CD14-positive monocyte (primary cell): ENCODE data around the gene SSBP3. TPM values are rescaled to one million over a fixed set of nuclear protein-coding genes. Genes with fewer than 3 reads are reported as not detected.
A peak's percentile ranks its signal among the peaks of the same experiment; 100 is the strongest.

Source experiments
- DNase-seq, 3 donors: peaks; one replicate each; pipeline ENCODE4 v3.0.0-alpha.2; 2011 to 2022
- H2AFZ ChIP-seq: 2 replicates; pipeline ENCODE4 v1.6.0; 2012; ENCODE audit warnings: mild to moderate bottlenecking, low read depth, low read length, inconsistent platforms; ENCODE audit not compliant: insufficient read depth, poor library complexity, severe bottlenecking
- H3K27ac ChIP-seq, 2 donors: 1 replicate in 1 of 2; 2 replicates in 1 of 2; pipeline ENCODE4 v1.5.1; 2012 to 2013; ENCODE audit warnings: low read length in 2 of 2, control low read depth in 1 of 2, inconsistent platforms in 1 of 2, low read depth in 1 of 2, mild to moderate bottlenecking in 1 of 2
- H3K27me3 ChIP-seq, 2 donors: one replicate each; pipeline versions ENCODE4 v1.6.0 to v1.6.1; 2011 to 2013; ENCODE audit warnings: low read length in 2 of 2; ENCODE audit not compliant: control insufficient read depth in 2 of 2, insufficient read depth in 2 of 2
- H3K36me3 ChIP-seq, 2 donors: replicated peaks in 1 of 2; 1 replicate in 1 of 2; 2 replicates in 1 of 2; pipeline versions ENCODE4 v1.5.1 to v1.6.1; 2012 to 2013; ENCODE audit warnings: low read length in 2 of 2, control low read depth in 1 of 2, inconsistent platforms in 1 of 2, mild to moderate bottlenecking in 1 of 2; ENCODE audit not compliant: insufficient read depth in 2 of 2, control insufficient read depth in 1 of 2
- H3K4me1 ChIP-seq, 2 donors: 1 replicate in 1 of 2; 2 replicates in 1 of 2; pipeline versions ENCODE4 v1.5.1 to v1.6.1; 2012 to 2013; ENCODE audit warnings: low read length in 2 of 2, control low read depth in 1 of 2, inconsistent platforms in 1 of 2, mild to moderate bottlenecking in 1 of 2, moderate library complexity in 1 of 2; ENCODE audit not compliant: insufficient read depth in 2 of 2, control insufficient read depth in 1 of 2
- H3K4me2 ChIP-seq: replicated peaks from 2 replicates; pipeline ENCODE3; 2012; ENCODE audit warnings: low read length, moderate library complexity, mild to moderate bottlenecking; ENCODE audit not compliant: poor library complexity, severe bottlenecking; ENCODE audit errors: extremely low read depth
- H3K4me3 ChIP-seq, 3 experiments: fragments of 200-600 bp in 1 of 3; sonication (generic) in 1 of 3; replicated peaks in 1 of 3; 1 replicate in 2 of 3; 2 replicates in 1 of 3; pipeline ENCODE4 v1.5.1; 2011 to 2013; ENCODE audit warnings: low read length in 3 of 3, mild to moderate bottlenecking in 3 of 3, control low read depth in 2 of 3, low read depth in 2 of 3, inconsistent platforms in 1 of 3, moderate library complexity in 1 of 3
- H3K79me2 ChIP-seq: 2 replicates; pipeline ENCODE4 v1.6.0; 2012; ENCODE audit warnings: mild to moderate bottlenecking, control low read depth, inconsistent platforms, low read length, moderate library complexity; ENCODE audit not compliant: insufficient read depth
- H3K9ac ChIP-seq: 2 replicates; pipeline ENCODE4 v1.6.0; 2017; ENCODE audit warnings: low read length, mild to moderate bottlenecking; ENCODE audit not compliant: insufficient read depth, poor library complexity, severe bottlenecking
- H3K9me3 ChIP-seq, 2 donors: replicated peaks in 1 of 2; 1 replicate in 1 of 2; 2 replicates in 1 of 2; pipeline versions ENCODE4 v1.5.1 to v1.6.1; 2012 to 2013; ENCODE audit warnings: low read length in 2 of 2, control low read depth in 1 of 2; ENCODE audit not compliant: control insufficient read depth in 1 of 2, insufficient read depth in 1 of 2
- H4K20me1 ChIP-seq: 2 replicates; pipeline ENCODE4 v1.6.0; 2012; ENCODE audit warnings: mild to moderate bottlenecking, low read length, control low read depth, moderate library complexity; ENCODE audit not compliant: insufficient read depth
- H3K27ac Mint-ChIP-seq, 7 donors: one replicate each; pipeline ENCODE4 v1.8.0; 2020; ENCODE audit warnings: mild to moderate bottlenecking in 7 of 7, mixed read lengths in 7 of 7, moderate library complexity in 6 of 7, inconsistent platforms in 2 of 7
- H3K27me3 Mint-ChIP-seq, 3 donors: one replicate each; pipeline ENCODE4 v1.8.0; 2021 to 2022; ENCODE audit warnings: low read depth in 3 of 3, mild to moderate bottlenecking in 3 of 3, mixed read lengths in 3 of 3, moderate library complexity in 3 of 3, inconsistent platforms in 1 of 3
- H3K36me3 Mint-ChIP-seq, 2 donors: one replicate each; pipeline ENCODE4 v1.8.0; 2020; ENCODE audit warnings: mixed read lengths in 2 of 2, inconsistent platforms in 1 of 2, mild to moderate bottlenecking in 1 of 2
- H3K4me1 Mint-ChIP-seq: one replicate; pipeline ENCODE4 v1.8.0; 2020; ENCODE audit warnings: mild to moderate bottlenecking, mixed read lengths
- H3K4me3 Mint-ChIP-seq, 2 donors: one replicate each; pipeline ENCODE4 v1.8.0; 2020; ENCODE audit warnings: mild to moderate bottlenecking in 2 of 2, mixed read lengths in 2 of 2, moderate library complexity in 1 of 2
- H3K9me3 Mint-ChIP-seq, 7 donors: one replicate each; pipeline ENCODE4 v1.8.0; 2020 to 2022; ENCODE audit warnings: mixed read lengths in 7 of 7, mild to moderate bottlenecking in 6 of 7, moderate library complexity in 6 of 7, inconsistent platforms in 2 of 7
- CTCF ChIP-seq: fragments of 200-600 bp; IDR thresholded peaks from one replicate; pipeline ENCODE4 v1.8.0; 2022; ENCODE audit warnings: antibody characterized with exemption, mild to moderate bottlenecking
- WGBS: methylation state at CpG from one replicate; pipeline ENCODE4 v1.1.5; 2013; ENCODE audit warnings: missing lambda C conversion rate; ENCODE audit not compliant: insufficient coverage; 5-methylcytosine and 5-hydroxymethylcytosine counted together
- intact Hi-C, 2 donors: fragments of 100-400 bp; cut with micrococcal nuclease; formaldehyde crosslinking; loops; one replicate each; pipeline versions ENCODE4 v1.15.0 to v1.15.1; 2023
- polyA plus RNA-seq, 3 donors: library from polyadenylated mRNA; depleted of rRNA in 1 of 3; unstranded in 2 of 3; stranded (reverse) in 1 of 3; fragments of 300-500 nt in 2 of 3; fragments of >200 nt in 1 of 3; fragmentation: Illumina TruSeq in 2 of 3; gene quantifications; 1 replicate in 2 of 3; 2 replicates in 1 of 3; pipeline ENCODE4 v1.2.3, GENCODE V29; 2012 to 2021

Gene SSBP3
- polyA plus RNA-seq, 3 donors, result 4.1 to 30.7 (median 4.3) TPM

- no peaks in the 10 kb centered on the region for H3K79me2 ChIP-seq
- H3K36me3 ChIP-seq, result no peaks in the 10 kb centered on the region
- peaks cover 81% of the 10 kb centered on the region for H4K20me1 ChIP-seq
- Mint-ChIP-seq H3K9me3 (no peaks in the 10 kb centered on the region), H3K27ac (peak overlapping the region in 2 of 7 donors; percentile 45 to 60), H3K36me3 (peaks cover 0 to 2% of the 10 kb centered on the region in 2 donors), H3K4me3 (no peak overlapping the region), H3K27me3 (no peaks in the 10 kb centered on the region), H3K4me1 (peaks cover 10% of the 10 kb centered on the region)
- no peak for DNase-seq
- no peak overlapping the region for H3K4me3 ChIP-seq
- H3K27ac ChIP-seq, result no peak overlapping the region
- 92% methylated on average over 4 of the region's 6 CpGs for WGBS
- no peak for TF ChIP-seq CTCF
- no peaks in the 10 kb centered on the region for H3K9me3 ChIP-seq
- H3K4me2 ChIP-seq, result no peak overlapping the region
- H3K4me1 ChIP-seq, result no peaks in the 10 kb centered on the region
- H3K9ac ChIP-seq, result no peak overlapping the region
- intact Hi-C loops, result no loop called here
- H2AFZ ChIP-seq, result no peak overlapping the region
- H3K27me3 ChIP-seq, result no peaks in the 10 kb centered on the region
These were observed 108.5 kb downstream of the SSBP3 start for GRCh38 chr1:54297596-54298283.

GRCh38 chr1:54296666-54297065 lies 109.5 kb downstream of the SSBP3 start:
- H2AFZ ChIP-seq, result no peak overlapping the region
- no peak overlapping the region for H3K27ac ChIP-seq
- H3K4me2 ChIP-seq, result no peak overlapping the region
- 97% methylated on average over 3 of the region's 5 CpGs for WGBS
- H3K4me1 Mint-ChIP-seq, result peaks cover 10% of the 10 kb centered on the region
- H3K36me3 ChIP-seq, result no peaks in the 10 kb centered on the region
- no peaks in the 10 kb centered on the region for H3K27me3 ChIP-seq
- DNase-seq, result no peak
- no peak overlapping the region for H3K4me3 Mint-ChIP-seq
- H3K9ac ChIP-seq, result no peak overlapping the region
- H3K4me3 ChIP-seq, result no peak overlapping the region
- TF ChIP-seq CTCF, result no peak
- H3K4me1 ChIP-seq, result no peaks in the 10 kb centered on the region
- no peaks in the 10 kb centered on the region for H3K79me2 ChIP-seq
- intact Hi-C loops, result no loop called here
- H3K27ac Mint-ChIP-seq, result peak overlapping the region in 2 of 7 donors; percentile 37 to 54
- no peaks in the 10 kb centered on the region for H3K9me3 Mint-ChIP-seq
- H3K36me3 Mint-ChIP-seq, result peaks cover 0 to 2% of the 10 kb centered on the region in 2 donors
- peaks cover 82% of the 10 kb centered on the region for H4K20me1 ChIP-seq
- no peaks in the 10 kb centered on the region for H3K9me3 ChIP-seq
- H3K27me3 Mint-ChIP-seq, result no peaks in the 10 kb centered on the region
